ENCODE results near the gene C1orf21.

Gene C1orf21

DNA sequence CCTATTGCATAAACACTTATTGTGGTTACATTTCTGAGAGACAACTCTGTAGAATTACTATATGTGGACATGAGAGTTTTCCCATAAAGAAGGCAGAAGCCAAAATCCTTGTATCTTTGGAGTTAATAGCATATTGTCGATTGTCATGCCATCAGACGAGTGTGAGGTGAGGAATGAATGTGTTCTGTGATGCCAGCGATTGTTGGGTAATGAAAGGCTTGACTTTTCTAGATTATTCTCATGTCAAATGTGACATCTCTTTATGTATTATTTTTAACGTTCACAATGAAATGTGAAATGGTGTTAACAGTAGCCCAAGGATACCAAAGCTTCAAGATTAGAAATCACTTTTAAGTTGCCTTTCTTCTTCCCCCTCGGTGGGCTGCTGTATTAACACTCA lies 84.9 kb downstream of the C1orf21 start:
- DNase-seq (ENCODE audit: low read depth), result no peak
- TF ChIP-seq, protein P1, sequence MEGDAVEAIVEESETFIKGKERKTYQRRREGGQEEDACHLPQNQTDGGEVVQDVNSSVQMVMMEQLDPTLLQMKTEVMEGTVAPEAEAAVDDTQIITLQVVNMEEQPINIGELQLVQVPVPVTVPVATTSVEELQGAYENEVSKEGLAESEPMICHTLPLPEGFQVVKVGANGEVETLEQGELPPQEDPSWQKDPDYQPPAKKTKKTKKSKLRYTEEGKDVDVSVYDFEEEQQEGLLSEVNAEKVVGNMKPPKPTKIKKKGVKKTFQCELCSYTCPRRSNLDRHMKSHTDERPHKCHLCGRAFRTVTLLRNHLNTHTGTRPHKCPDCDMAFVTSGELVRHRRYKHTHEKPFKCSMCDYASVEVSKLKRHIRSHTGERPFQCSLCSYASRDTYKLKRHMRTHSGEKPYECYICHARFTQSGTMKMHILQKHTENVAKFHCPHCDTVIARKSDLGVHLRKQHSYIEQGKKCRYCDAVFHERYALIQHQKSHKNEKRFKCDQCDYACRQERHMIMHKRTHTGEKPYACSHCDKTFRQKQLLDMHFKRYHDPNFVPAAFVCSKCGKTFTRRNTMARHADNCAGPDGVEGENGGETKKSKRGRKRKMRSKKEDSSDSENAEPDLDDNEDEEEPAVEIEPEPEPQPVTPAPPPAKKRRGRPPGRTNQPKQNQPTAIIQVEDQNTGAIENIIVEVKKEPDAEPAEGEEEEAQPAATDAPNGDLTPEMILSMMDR (IDR thresholded peaks at IDR 0.05; ENCODE audit: control insufficient read depth, insufficient read depth, low read depth, low read length, missing control alignments), result no peak
- H3K4me3 ChIP-seq (ENCODE audit: control insufficient read depth, low read depth, low read length), result no peak overlapping the region

DNA sequence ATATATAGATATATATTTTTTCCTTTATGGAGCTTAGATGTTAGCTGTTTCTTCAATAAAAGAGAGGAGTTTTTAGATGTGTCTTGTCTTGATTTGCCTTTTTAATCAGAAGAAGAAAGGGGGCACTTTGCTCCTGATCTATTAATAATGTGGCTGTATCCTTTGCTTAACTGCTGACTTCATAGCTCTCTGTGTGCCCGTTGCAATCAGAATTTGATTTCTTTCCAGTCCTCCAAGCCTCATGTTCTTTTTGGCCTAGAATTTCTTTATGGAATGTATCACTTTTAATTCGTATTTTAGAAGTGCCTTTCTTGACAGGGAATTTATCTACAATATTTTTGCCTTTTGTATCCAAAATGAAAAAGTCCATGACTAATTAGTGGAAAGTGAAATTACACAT lies 85.3 kb downstream of the C1orf21 start:
- H3K4me3 ChIP-seq (ENCODE audit: control insufficient read depth, low read depth, low read length), result no peak overlapping the region
- TF ChIP-seq, protein P1 (IDR thresholded peaks at IDR 0.05; ENCODE audit: control insufficient read depth, insufficient read depth, low read depth, low read length, missing control alignments), result no peak
- no peak for DNase-seq (ENCODE audit: low read depth)

DNA sequence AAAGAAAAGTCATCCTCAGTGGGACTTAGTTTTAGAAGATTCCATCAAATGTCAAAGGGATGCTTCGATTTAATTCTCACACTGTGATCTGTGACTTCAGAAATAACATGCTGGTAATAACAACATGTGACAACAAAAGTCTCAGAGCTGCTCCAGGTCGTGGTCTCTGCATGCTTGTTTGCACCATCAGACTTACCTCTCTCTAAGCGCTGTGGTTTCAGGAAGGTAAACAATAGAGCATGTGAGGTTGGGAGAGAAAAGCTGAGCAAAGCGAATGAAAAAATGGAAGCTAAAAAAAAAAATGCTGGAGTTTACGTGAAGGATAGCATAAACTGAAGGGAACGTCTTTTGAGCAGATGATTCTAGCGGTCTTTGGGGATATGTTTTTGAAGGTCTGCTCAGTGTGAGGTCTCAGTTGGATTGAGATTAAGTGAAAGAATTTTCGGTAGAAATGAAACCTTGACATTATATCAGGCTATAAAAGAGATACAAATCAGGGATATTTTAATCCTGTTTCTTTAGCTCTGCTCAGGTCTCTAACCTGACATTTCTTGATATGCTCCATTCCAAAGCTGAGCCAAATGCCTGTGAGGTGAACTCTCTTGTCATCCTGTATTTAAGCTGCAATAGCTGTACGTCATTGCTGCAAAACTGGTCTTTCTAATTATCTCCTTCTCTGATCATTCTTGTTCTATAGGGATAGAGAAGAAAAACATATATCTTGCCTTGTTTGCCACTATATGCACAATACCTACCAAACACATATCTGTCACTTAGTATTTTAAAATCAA lies 86.5 kb downstream of the C1orf21 start:
- H3K4me3 ChIP-seq (ENCODE audit: control insufficient read depth, low read depth, low read length), result no peak overlapping the region

DNA sequence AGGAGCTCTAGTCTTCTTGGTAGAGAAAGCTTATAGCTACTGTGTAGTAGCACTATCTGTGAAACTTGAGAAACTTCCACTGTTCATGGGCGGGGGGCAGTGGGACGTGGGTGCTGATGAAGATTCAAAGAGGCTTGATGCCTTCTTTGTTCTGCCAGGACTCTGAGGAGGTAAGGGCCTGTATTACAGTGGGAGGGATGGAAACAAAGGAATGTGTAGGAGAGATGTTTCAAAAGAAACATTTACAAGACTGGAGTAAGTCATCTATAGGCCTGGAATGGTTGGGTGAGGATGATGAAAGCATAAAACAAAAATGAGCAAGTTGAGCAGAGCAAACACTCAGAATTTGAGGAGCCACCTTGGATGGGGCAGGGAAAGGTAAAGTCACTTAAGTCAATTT lies 89.4 kb downstream of the C1orf21 start:
- no peak overlapping the region for H3K4me3 ChIP-seq (ENCODE audit: control insufficient read depth, low read depth, low read length)
- no peak for DNase-seq (ENCODE audit: low read depth)
- TF ChIP-seq, protein P1 (IDR thresholded peaks at IDR 0.05; ENCODE audit: control insufficient read depth, insufficient read depth, low read depth, low read length, missing control alignments), result no peak

More for the DNA sequence above, 86.5 kb downstream of the C1orf21 start:
- DNase-seq (ENCODE audit: low read depth), result no peak
- TF ChIP-seq, protein P1 (IDR thresholded peaks at IDR 0.05; ENCODE audit: control insufficient read depth, insufficient read depth, low read depth, low read length, missing control alignments), result no peak

DNA sequence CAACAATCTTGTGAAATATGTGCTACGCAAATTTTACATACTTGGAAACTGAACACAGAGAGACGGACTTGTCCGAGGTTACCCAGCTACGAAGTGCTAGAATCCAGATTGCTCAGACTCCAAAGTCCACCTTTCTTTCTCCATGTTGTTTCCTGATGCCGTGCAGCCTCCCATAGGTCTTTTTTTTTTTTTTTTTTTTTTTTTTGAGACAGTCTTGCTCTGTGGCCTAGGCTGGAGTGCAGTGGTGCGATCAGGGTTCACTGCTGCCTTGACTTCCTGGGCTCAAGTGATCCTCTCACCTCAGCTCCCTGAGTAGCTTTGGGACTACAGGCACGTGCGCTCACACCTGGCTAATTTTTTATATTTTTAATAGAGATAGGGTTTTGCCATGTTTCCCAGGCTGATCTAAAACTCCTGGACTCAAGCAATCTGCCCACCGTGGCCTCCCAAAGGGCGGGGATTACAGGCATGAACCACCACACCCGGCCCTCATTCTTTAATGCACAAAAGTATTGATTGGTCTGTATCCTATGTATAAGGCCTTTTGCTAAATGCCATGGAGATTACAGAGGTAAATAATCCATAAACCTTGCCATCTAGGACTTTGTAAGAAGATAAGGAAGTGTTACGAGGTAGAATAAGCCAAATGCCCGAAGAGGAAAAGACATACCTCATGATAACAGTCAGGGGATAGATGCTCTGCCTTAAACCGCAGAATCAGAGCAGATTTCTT lies 92.8 kb downstream of the C1orf21 start:
- TF ChIP-seq, protein P1 (IDR thresholded peaks at IDR 0.05; ENCODE audit: control insufficient read depth, insufficient read depth, low read depth, low read length, missing control alignments), result no peak
- H3K4me3 ChIP-seq (ENCODE audit: control insufficient read depth, low read depth, low read length), result no peak overlapping the region
- no peak for DNase-seq (ENCODE audit: low read depth)

DNA sequence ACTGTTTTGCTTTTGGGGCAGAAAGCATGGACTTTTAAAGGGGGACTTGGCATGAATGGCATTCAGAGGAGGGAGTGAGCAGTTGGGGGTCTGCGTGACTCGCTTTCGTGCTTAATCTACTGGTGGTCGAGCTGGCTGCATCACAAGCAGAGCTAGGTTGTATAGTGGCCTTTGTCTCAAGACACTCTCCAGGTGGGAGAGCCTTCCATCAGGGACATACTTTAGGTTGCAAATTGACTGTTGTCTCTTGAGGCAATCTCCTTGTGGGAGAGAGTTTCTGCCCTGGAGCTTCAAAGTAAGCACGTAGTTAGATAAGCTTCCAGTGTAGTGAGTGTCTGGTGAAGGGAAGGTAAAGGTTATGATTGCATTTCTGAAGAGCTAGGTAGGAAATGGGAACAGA lies 93.9 kb downstream of the C1orf21 start:
- H3K4me3 ChIP-seq (ENCODE audit: control insufficient read depth, low read depth, low read length), result no peak overlapping the region
- TF ChIP-seq, protein P1 (IDR thresholded peaks at IDR 0.05; ENCODE audit: control insufficient read depth, insufficient read depth, low read depth, low read length, missing control alignments), result no peak
- no peak for DNase-seq (ENCODE audit: low read depth)
